Endothelial cell of umbilical vein (primary cell): ENCODE results near the gene GABRG1. TPM values are rescaled to one million over a fixed set of nuclear protein-coding genes. Genes with fewer than 3 reads are reported as not detected.

Experiments used
- BruUV-seq: library from RNA; stranded (reverse); fragments of 400-500 nt; replicated peaks from 2 replicates; lab custom pipeline; 2021; lab: Mats Ljungman, UMichigan
- CTCF ChIA-PET: fragments of 300-600, 350-600 bp; sonication (Branson Sonifier 250); formaldehyde crosslinking; loops from one replicate; lab custom pipeline; 2021; ENCODE audit warnings: antibody characterized with exemption, inconsistent platforms; lab: Charles Lee
- POLR2A ChIA-PET: fragments of 300-600, 350-600 bp; sonication (Branson Sonifier 250); formaldehyde crosslinking; loops from one replicate; lab custom pipeline; 2021; ENCODE audit warnings: antibody characterized with exemption, inconsistent platforms; lab: Charles Lee
- DNase-seq: peaks from one replicate; pipeline ENCODE4 v3.0.0-alpha.2; 2011; ENCODE audit warnings: low read depth, low spot score
- FAIRE-seq: peaks from 2 replicates; lab custom pipeline; 2011; peaks lifted over from hg19 to GRCh38; lab: Jason Lieb, UNC
- H2AFZ ChIP-seq: 2 replicates; pipeline ENCODE4 v1.6.0; 2012; ENCODE audit warnings: low read depth, low read length, control low read depth, inconsistent platforms
- H3K27ac ChIP-seq: 2 replicates; pipeline ENCODE4 v1.5.1; 2011; ENCODE audit warnings: low read depth, mild to moderate bottlenecking, control low read depth, low read length, moderate library complexity; ENCODE audit not compliant: insufficient read depth
- H3K27me3 ChIP-seq, 2 experiments: 2 replicates each; pipeline versions ENCODE4 v1.6.0 to v1.6.1; 2011; ENCODE audit warnings: low read length in 2 of 2, mixed read lengths in 1 of 2; ENCODE audit not compliant: control insufficient read depth in 2 of 2, insufficient read depth in 2 of 2
- H3K36me3 ChIP-seq, 2 experiments: 2 replicates in 1 of 2; 3 replicates in 1 of 2; pipeline ENCODE4 v1.5.1; 2011; ENCODE audit warnings: low read length in 2 of 2, mild to moderate bottlenecking in 1 of 2, moderate library complexity in 1 of 2; ENCODE audit not compliant: control insufficient read depth in 2 of 2, insufficient read depth in 2 of 2; ENCODE audit errors: extremely low read depth in 1 of 2
- H3K4me1 ChIP-seq: 3 replicates; pipeline ENCODE4 v1.5.1; 2011; ENCODE audit warnings: mild to moderate bottlenecking, low read length; ENCODE audit not compliant: control insufficient read depth, insufficient read depth; ENCODE audit errors: extremely low read depth
- H3K4me2 ChIP-seq: 2 replicates; pipeline ENCODE4 v1.6.1; 2011; ENCODE audit warnings: low read length, control low read depth, mixed read lengths; ENCODE audit not compliant: insufficient read depth
- H3K4me3 ChIP-seq, 3 experiments: fragments of 200-600 bp in 1 of 3; sonication (generic), shearing (Covaris generic) in 1 of 3; replicated peaks in 1 of 3; 2 replicates each; pipeline ENCODE4 v1.5.1; 2011 to 2016; ENCODE audit warnings: control low read depth in 3 of 3, low read length in 3 of 3, mild to moderate bottlenecking in 2 of 3, inconsistent platforms in 1 of 3, low read depth in 1 of 3, moderate library complexity in 1 of 3; ENCODE audit not compliant: insufficient read depth in 1 of 3
- H3K79me2 ChIP-seq: 2 replicates; pipeline ENCODE4 v1.6.0; 2012; ENCODE audit warnings: low read length, inconsistent platforms; ENCODE audit not compliant: control insufficient read depth, insufficient read depth
- H3K9ac ChIP-seq: replicated peaks from 2 replicates; pipeline ENCODE3; 2011; ENCODE audit warnings: low read length, control low read depth; ENCODE audit not compliant: insufficient read depth; ENCODE audit errors: extremely low read depth
- H3K9me1 ChIP-seq: replicated peaks from 3 replicates; pipeline ENCODE4 v1.6.0; 2011; ENCODE audit warnings: mild to moderate bottlenecking, low read length; ENCODE audit not compliant: control insufficient read depth, insufficient read depth; ENCODE audit errors: extremely low read depth
- H3K9me3 ChIP-seq: replicated peaks from 2 replicates; pipeline ENCODE4 v1.5.1; 2012; ENCODE audit warnings: low read length, inconsistent platforms; ENCODE audit not compliant: control insufficient read depth, insufficient read depth
- H4K20me1 ChIP-seq: replicated peaks from 2 replicates; pipeline ENCODE3; 2011; ENCODE audit warnings: mild to moderate bottlenecking, low read length; ENCODE audit not compliant: control insufficient read depth, insufficient read depth; ENCODE audit errors: extremely low read depth
- EZH2 ChIP-seq: IDR thresholded peaks from 2 replicates; pipeline ENCODE4 v1.6.1; 2012; ENCODE audit warnings: borderline replicate concordance, low read depth, mild to moderate bottlenecking, moderate library complexity, low read length, inconsistent platforms; ENCODE audit not compliant: severe bottlenecking
- FOS ChIP-seq: IDR thresholded peaks from 2 replicates; pipeline ENCODE4 v1.6.1; 2011; ENCODE audit warnings: mild to moderate bottlenecking, low read length, moderate library complexity, borderline replicate concordance; ENCODE audit not compliant: insufficient read depth
- GATA2 ChIP-seq: IDR thresholded peaks from 2 replicates; pipeline ENCODE4 v1.7.0; 2011; ENCODE audit warnings: low read depth, mild to moderate bottlenecking, moderate library complexity, mixed read lengths, low read length; ENCODE audit not compliant: insufficient read length, insufficient read depth
- JUN ChIP-seq: IDR thresholded peaks from 2 replicates; pipeline ENCODE4 v1.6.1; 2011; ENCODE audit warnings: borderline replicate concordance, low read depth; ENCODE audit not compliant: insufficient read length, insufficient read depth
- MYC ChIP-seq: IDR thresholded peaks from one replicate; pipeline ENCODE4 v1.6.1; 2011; ENCODE audit warnings: mild to moderate bottlenecking, low read depth, low read length
- POLR2A ChIP-seq: IDR thresholded peaks from 2 replicates; pipeline ENCODE4 v1.6.1; 2012; ENCODE audit warnings: low read depth, mild to moderate bottlenecking, control low read depth, low read length
- POLR2AphosphoS5 ChIP-seq: IDR thresholded peaks from 2 replicates; pipeline ENCODE4 v1.6.1; 2012; ENCODE audit warnings: low read depth, mild to moderate bottlenecking, control low read depth, low read length, moderate library complexity; ENCODE audit not compliant: insufficient read depth
- dilution Hi-C: fragments of 300-500 bp; cut with MboI; formaldehyde crosslinking; loops from one replicate; pipeline ENCODE4 v1.15.0; 2019; ENCODE audit warnings: low sequenced_read_pairs; ENCODE audit not compliant: extremely low pct_ligation_motif_present
- intact Hi-C: fragments of 100-400 bp; cut with micrococcal nuclease; formaldehyde crosslinking; loops from one replicate; pipeline ENCODE4 v1.10.0; 2022
- polyA plus RNA-seq, 4 experiments: library from polyadenylated mRNA; depleted of rRNA in 3 of 4; stranded (reverse) in 3 of 4; unstranded in 1 of 4; fragments of >200 nt; gene quantifications; 2 replicates each; pipeline versions ENCODE4 v1.2.1 to v1.2.3, GENCODE V29; 2011 to 2012; ENCODE audit warnings: missing spikeins in 1 of 4
- total RNA-seq: library from RNA; stranded (reverse); gene quantifications from 2 replicates; pipeline ENCODE4 v1.2.3, GENCODE V29; 2021
- TF ChIP-seq, protein P1 (sequence below), 2 donors: IDR thresholded peaks; 1 replicate in 1 of 2; 2 replicates in 1 of 2; pipeline ENCODE4 v1.5.1; 2011; ENCODE audit warnings: low read length in 2 of 2, mild to moderate bottlenecking in 2 of 2, moderate library complexity in 2 of 2, control low read depth in 1 of 2, inconsistent platforms in 1 of 2, low read depth in 1 of 2; ENCODE audit not compliant: insufficient read depth in 1 of 2; ENCODE audit errors: extremely low read depth in 1 of 2
- TF ChIP-seq, protein P2 (sequence below): IDR thresholded peaks from 2 replicates; pipeline ENCODE4 v1.6.1; 2011; ENCODE audit not compliant: insufficient read depth, insufficient read length

The GABRG1 gene
- total and polyA plus RNA-seq, 2 donors (not counting 3 experiments of a cell fraction or from before 2014, with no cell fraction given), result not detected

DNA sequence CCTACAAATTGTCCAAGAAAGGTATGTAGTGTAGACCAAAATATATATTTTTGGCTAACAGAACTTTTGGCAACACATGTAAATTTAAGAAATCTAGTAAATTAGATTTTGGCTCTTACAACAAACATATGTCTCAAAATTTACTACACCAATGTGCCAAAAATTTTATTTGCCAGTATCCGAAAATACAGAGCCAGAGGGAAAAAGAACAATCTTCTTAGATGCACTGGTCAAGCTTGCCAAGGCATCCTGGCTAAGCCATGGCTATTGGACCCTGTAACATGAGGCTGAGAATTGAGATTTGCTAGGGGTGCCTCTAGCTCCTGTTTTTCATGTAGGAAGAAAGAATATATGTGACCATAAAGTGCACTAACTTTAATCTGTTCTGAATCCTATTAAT is 91.8 kb downstream of the GABRG1 start:
- Histone ChIP-seq H3K4me2 (no peak overlapping the region), H3K4me1 (no peaks in the 10 kb centered on the region), H3K9ac (no peak overlapping the region), H2AFZ (no peak overlapping the region), H3K79me2 (no peaks in the 10 kb centered on the region), H3K36me3 (no peaks in the 10 kb centered on the region), H3K9me3 (peaks cover 5% of the 10 kb centered on the region), H3K4me3 (no peak overlapping the region), H4K20me1 (no peaks in the 10 kb centered on the region), H3K27me3 (no peaks in the 10 kb centered on the region), H3K9me1 (no peaks in the 10 kb centered on the region), H3K27ac (no peak overlapping the region)
- FAIRE-seq (no peak), DNase-seq (no peak)
- CTCF ChIA-PET, result no interaction called here
- dilution Hi-C loops (no loop called here), intact Hi-C loops (no loop called here)
- TF ChIP-seq, protein P1, sequence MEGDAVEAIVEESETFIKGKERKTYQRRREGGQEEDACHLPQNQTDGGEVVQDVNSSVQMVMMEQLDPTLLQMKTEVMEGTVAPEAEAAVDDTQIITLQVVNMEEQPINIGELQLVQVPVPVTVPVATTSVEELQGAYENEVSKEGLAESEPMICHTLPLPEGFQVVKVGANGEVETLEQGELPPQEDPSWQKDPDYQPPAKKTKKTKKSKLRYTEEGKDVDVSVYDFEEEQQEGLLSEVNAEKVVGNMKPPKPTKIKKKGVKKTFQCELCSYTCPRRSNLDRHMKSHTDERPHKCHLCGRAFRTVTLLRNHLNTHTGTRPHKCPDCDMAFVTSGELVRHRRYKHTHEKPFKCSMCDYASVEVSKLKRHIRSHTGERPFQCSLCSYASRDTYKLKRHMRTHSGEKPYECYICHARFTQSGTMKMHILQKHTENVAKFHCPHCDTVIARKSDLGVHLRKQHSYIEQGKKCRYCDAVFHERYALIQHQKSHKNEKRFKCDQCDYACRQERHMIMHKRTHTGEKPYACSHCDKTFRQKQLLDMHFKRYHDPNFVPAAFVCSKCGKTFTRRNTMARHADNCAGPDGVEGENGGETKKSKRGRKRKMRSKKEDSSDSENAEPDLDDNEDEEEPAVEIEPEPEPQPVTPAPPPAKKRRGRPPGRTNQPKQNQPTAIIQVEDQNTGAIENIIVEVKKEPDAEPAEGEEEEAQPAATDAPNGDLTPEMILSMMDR (IDR thresholded peaks at IDR 0.05; ENCODE audit: extremely low read depth in 1 of 2, insufficient read depth in 1 of 2, low read depth in 1 of 2, low read length in 2 of 2), result no peak
- TF ChIP-seq POLR2AphosphoS5 (no peak), GATA2 (no peak), JUN (no peak)
- TF ChIP-seq, protein P2, sequence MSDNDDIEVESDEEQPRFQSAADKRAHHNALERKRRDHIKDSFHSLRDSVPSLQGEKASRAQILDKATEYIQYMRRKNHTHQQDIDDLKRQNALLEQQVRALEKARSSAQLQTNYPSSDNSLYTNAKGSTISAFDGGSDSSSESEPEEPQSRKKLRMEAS, result no peak
- POLR2A ChIA-PET, result no interaction called here
- no TSS peak for BruUV-seq

GRCh38 chr4:46016306-46016705 is 107.5 kb downstream of the GABRG1 start:
- CTCF ChIA-PET, result no interaction called here
- TF ChIP-seq JUN, result no peak
- TF ChIP-seq POLR2A, result no peak
- TF ChIP-seq FOS, result no peak
- no peak for TF ChIP-seq GATA2
- no peak for TF ChIP-seq EZH2
- TF ChIP-seq, protein P2, result no peak
- TF ChIP-seq MYC, result no peak
- TF ChIP-seq, protein P1 (IDR thresholded peaks at IDR 0.05; ENCODE audit: extremely low read depth in 1 of 2, insufficient read depth in 1 of 2, low read depth in 1 of 2, low read length in 2 of 2), result no peak
- no peak for TF ChIP-seq POLR2AphosphoS5

More at GRCh38 chr4:46016306-46016705, 107.5 kb downstream of the GABRG1 start:
- H3K9me1 ChIP-seq, result no peaks in the 10 kb centered on the region
- no peaks in the 10 kb centered on the region for H3K27me3 ChIP-seq
- no peak overlapping the region for H3K9ac ChIP-seq
- H3K4me1 ChIP-seq, result no peaks in the 10 kb centered on the region
- H3K79me2 ChIP-seq, result no peaks in the 10 kb centered on the region
- H3K4me2 ChIP-seq, result no peak overlapping the region
- no peak for DNase-seq
- H3K9me3 ChIP-seq, result peaks cover 2% of the 10 kb centered on the region
- H2AFZ ChIP-seq, result no peak overlapping the region
- dilution Hi-C loops, result no loop called here
- H4K20me1 ChIP-seq, result no peaks in the 10 kb centered on the region
- no TSS peak for BruUV-seq
- no peaks in the 10 kb centered on the region for H3K36me3 ChIP-seq
- no peak overlapping the region for H3K27ac ChIP-seq
- FAIRE-seq, result no peak
- intact Hi-C loops, result no loop called here
- POLR2A ChIA-PET, result no interaction called here
- H3K4me3 ChIP-seq, result no peak overlapping the region
